Type B pancreatic cell (in vitro differentiated cells): Measurements from ENCODE around the gene ZRSR2. TPM values are rescaled to one million over a fixed set of nuclear protein-coding genes. Genes with fewer than 3 reads are reported as not detected.
"Not testable (repeated sequence)": the region's sequence is repeated elsewhere in the genome, so short reads cannot be mapped to it uniquely, and the experiment has no call there.

Source experiments
- DNase-seq: peaks from one replicate; pipeline ENCODE4 v3.0.0; 2021; ENCODE audit warnings: mixed read lengths; ENCODE audit not compliant: unreplicated experiment; ENCODE audit errors: extremely low spot score
- H3K27ac Mint-ChIP-seq: 2 replicates; pipeline ENCODE4 v1.8.0; 2021; ENCODE audit warnings: mild to moderate bottlenecking, mixed read lengths
- H3K27me3 Mint-ChIP-seq: 2 replicates; pipeline ENCODE4 v1.8.0; 2021; ENCODE audit warnings: mixed read lengths
- H3K36me3 Mint-ChIP-seq: 2 replicates; pipeline ENCODE4 v1.8.0; 2021; ENCODE audit warnings: mixed read lengths
- H3K4me1 Mint-ChIP-seq: one replicate; pipeline ENCODE4 v1.8.0; 2021; ENCODE audit warnings: mixed read lengths; ENCODE audit not compliant: unreplicated experiment
- H3K4me3 Mint-ChIP-seq: 2 replicates; pipeline ENCODE4 v1.8.0; 2021; ENCODE audit warnings: mild to moderate bottlenecking, mixed read lengths
- H3K9me3 Mint-ChIP-seq: 2 replicates; pipeline ENCODE4 v1.8.0; 2021; ENCODE audit warnings: mixed read lengths
- CTCF ChIP-seq: fragments of 200-600 bp; sonication (generic); conservative IDR thresholded peaks from 2 replicates; pipeline ENCODE4 v1.5.0; 2021; ENCODE audit warnings: antibody characterized with exemption, mild to moderate bottlenecking
- total RNA-seq: library from RNA; stranded (reverse); gene quantifications from 2 replicates; pipeline ENCODE4 v1.2.1, GENCODE V29; 2021; ENCODE audit warnings: low replicate concordance

ZRSR2 gene
- total RNA-seq, 1 donor from 2014 or later, result 15.5 TPM

- H3K9me3 Mint-ChIP-seq, result no peaks in the 10 kb centered on the region
- no peaks in the 10 kb centered on the region for H3K27me3 Mint-ChIP-seq
- H3K36me3 Mint-ChIP-seq, result peaks cover 16% of the 10 kb centered on the region
- H3K27ac Mint-ChIP-seq, result no peak overlapping the region
- no peaks in the 10 kb centered on the region for H3K4me1 Mint-ChIP-seq
- no peak for TF ChIP-seq CTCF
- no peak for DNase-seq
- H3K4me3 Mint-ChIP-seq, result no peak overlapping the region
Measured at GRCh38 chrX:15758140-15758539, 32.1 kb upstream of the ZRSR2 start.

GRCh38 chrX:15759886-15760285, 30.4 kb upstream of the ZRSR2 start:
- DNase-seq, H3K4me1 Mint-ChIP-seq, H3K27ac Mint-ChIP-seq: not testable (repeated sequence)

GRCh38 chrX:15761564-15762191, 28.6 kb upstream of the ZRSR2 start:
- no peaks in the 10 kb centered on the region for H3K4me1 Mint-ChIP-seq
- peak; percentile 86 for TF ChIP-seq CTCF
- no peaks in the 10 kb centered on the region for H3K27me3 Mint-ChIP-seq
- H3K27ac Mint-ChIP-seq, result no peak overlapping the region
- DNase-seq, result no peak
- no peak overlapping the region for H3K4me3 Mint-ChIP-seq
- no peaks in the 10 kb centered on the region for H3K9me3 Mint-ChIP-seq
- H3K36me3 Mint-ChIP-seq, result peaks cover 13% of the 10 kb centered on the region

More at GRCh38 chrX:15759886-15760285, 30.4 kb upstream of the ZRSR2 start:
- peaks cover 17% of the 10 kb centered on the region for H3K36me3 Mint-ChIP-seq
- not testable (repeated sequence) for H3K4me3 Mint-ChIP-seq, H3K27me3 Mint-ChIP-seq, H3K9me3 Mint-ChIP-seq

GRCh38 chrX:15769300-15769954, 20.9 kb upstream of the ZRSR2 start:
- Mint-ChIP-seq H3K4me1 (peaks cover 5% of the 10 kb centered on the region), H3K4me3 (no peak overlapping the region), H3K27ac (no peak overlapping the region), H3K36me3 (peaks cover 20% of the 10 kb centered on the region), H3K27me3 (no peaks in the 10 kb centered on the region), H3K9me3 (no peaks in the 10 kb centered on the region)
- TF ChIP-seq CTCF, result no peak
- DNase-seq, result no peak

- Mint-ChIP-seq H3K27ac (no peak overlapping the region), H3K9me3 (no peaks in the 10 kb centered on the region)
- no peak for TF ChIP-seq CTCF
Measured at GRCh38 chrX:15781961-15782699, 8.2 kb upstream of the ZRSR2 start.

More at GRCh38 chrX:15781961-15782699, 8.2 kb upstream of the ZRSR2 start:
- Mint-ChIP-seq H3K4me3 (no peak overlapping the region), H3K4me1 (no peaks in the 10 kb centered on the region), H3K27me3 (no peaks in the 10 kb centered on the region), H3K36me3 (peaks cover 15% of the 10 kb centered on the region)
- DNase-seq, result no peak
